Gastrocnemius medialis (tissue), 4 donors: ENCODE results near the gene PHKB. TPM values are rescaled to one million over a fixed set of nuclear protein-coding genes. Genes with fewer than 3 reads are reported as not detected.

Experiments
- ATAC-seq, 2 donors: fragments of 150-250 bp; one replicate each; pipeline ENCODE4 v1.9.1; 2016
- DNase-seq, 2 donors: peaks; one replicate each; pipeline ENCODE4 v3.0.0-alpha.2; 2019
- H3K27ac ChIP-seq, 4 donors: fragments of 200-600 bp; sonication (generic); 1 replicate in 1 of 4; 2 replicates in 3 of 4; pipeline ENCODE4 v1.5.1; 2016 to 2018; ENCODE audit warnings: mild to moderate bottlenecking in 2 of 4, moderate library complexity in 1 of 4
- H3K27me3 ChIP-seq, 3 donors: fragments of 200-600 bp; sonication (generic) in 2 of 3; 1 replicate in 1 of 3; 2 replicates in 2 of 3; pipeline versions ENCODE4 v1.5.1 to v1.6.0; 2016 to 2019; ENCODE audit warnings: mild to moderate bottlenecking in 1 of 3, moderate library complexity in 1 of 3
- H3K36me3 ChIP-seq, 2 donors: fragments of 200-600 bp; sonication (generic) in 1 of 2; one replicate each; pipeline ENCODE4 v1.5.1; 2017 to 2018
- H3K4me1 ChIP-seq, 2 donors: fragments of 200-600 bp; sonication (generic) in 1 of 2; one replicate each; pipeline ENCODE4 v1.5.1; 2016 to 2017; ENCODE audit warnings: mild to moderate bottlenecking in 2 of 2
- H3K4me3 ChIP-seq, 4 donors: fragments of 200-600 bp; sonication (generic) in 3 of 4; 1 replicate in 1 of 4; 2 replicates in 3 of 4; pipeline ENCODE4 v1.5.1; 2016 to 2019; ENCODE audit warnings: mild to moderate bottlenecking in 2 of 4
- H3K9me3 ChIP-seq, 3 donors: fragments of 200-600 bp; sonication (generic) in 2 of 3; 1 replicate in 1 of 3; 2 replicates in 2 of 3; pipeline ENCODE4 v1.5.1; 2016 to 2019
- POLR2A ChIP-seq, 2 donors: fragments of 450-650 bp; IDR thresholded peaks; one replicate each; pipeline ENCODE4 v1.6.1; 2017; ENCODE audit warnings: antibody characterized with exemption in 2 of 2, mild to moderate bottlenecking in 2 of 2, moderate library complexity in 2 of 2
- in situ Hi-C, 4 donors: fragments of 200-750 bp; cut with MboI; loops; one replicate each; pipeline versions ENCODE4 v1.15.0 to v1.8.0; 2017; ENCODE audit warnings: low sequenced_read_pairs in 4 of 4
- intact Hi-C: fragments of 100-400 bp; cut with DNase I; formaldehyde crosslinking; loops from one replicate; pipeline ENCODE4 v1.15.1; 2023; ENCODE audit warnings: low total_unique reads
- total RNA-seq, 4 donors: library from RNA; depleted of rRNA; stranded (reverse); fragments of >200 nt; gene quantifications; one replicate each; pipeline versions ENCODE4 v1.1.0 to v1.2.3, GENCODE V29; 2016
- TF ChIP-seq, protein P1 (sequence below), 5 experiments: fragments of 450-650 bp in 3 of 5; fragments of 200-600 bp in 2 of 5; sonication (generic) in 2 of 5; IDR thresholded peaks in 4 of 5; conservative IDR thresholded peaks in 1 of 5; 1 replicate in 4 of 5; 2 replicates in 1 of 5; pipeline ENCODE4 v1.5.1; 2016 to 2019; ENCODE audit warnings: antibody characterized with exemption in 5 of 5, mild to moderate bottlenecking in 3 of 5, moderate library complexity in 3 of 5

The PHKB gene
- total RNA-seq, 4 donors from 2014 or later, result 61.0 to 91.6 (median 79.8) TPM

DNA sequence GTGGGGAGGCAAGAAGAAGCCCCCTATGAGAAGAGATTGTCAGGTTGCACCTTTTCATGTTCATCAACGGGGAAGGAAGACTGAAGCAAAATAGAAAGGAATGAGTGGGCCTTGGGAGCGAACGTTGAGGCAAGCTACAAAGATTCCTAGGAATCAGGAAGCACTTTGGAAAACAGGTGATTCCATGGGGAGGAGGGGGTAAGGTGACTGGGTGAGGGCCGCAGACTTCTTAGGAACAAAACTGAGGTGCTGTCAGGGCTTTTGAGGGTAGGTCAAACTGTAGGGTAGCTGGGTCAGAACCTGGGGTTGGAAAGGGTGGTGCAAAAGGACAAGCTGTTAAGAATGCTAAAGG lies 796 bp upstream of the PHKB start:
- Histone ChIP-seq H3K27ac (peak overlapping the region; percentile 93 to 99 (median 96)), H3K4me1 (peaks cover 48 to 54% of the 10 kb centered on the region in 2 donors), H3K4me3 (peak overlapping the region; percentile 70 to 96 (median 92)), H3K27me3 (no peaks in the 10 kb centered on the region), H3K9me3 (no peaks in the 10 kb centered on the region), H3K36me3 (peaks cover 0 to 8% of the 10 kb centered on the region in 2 donors)
- intact Hi-C loops, result loop anchor here (2.0 to 5.0 kb wide), 2 partner anchors 64 to 318 kb away; partner anchors contain the start of gene NETO2
- no peak for TF ChIP-seq POLR2A (IDR thresholded peaks at IDR 0.05)
- TF ChIP-seq, protein P1, sequence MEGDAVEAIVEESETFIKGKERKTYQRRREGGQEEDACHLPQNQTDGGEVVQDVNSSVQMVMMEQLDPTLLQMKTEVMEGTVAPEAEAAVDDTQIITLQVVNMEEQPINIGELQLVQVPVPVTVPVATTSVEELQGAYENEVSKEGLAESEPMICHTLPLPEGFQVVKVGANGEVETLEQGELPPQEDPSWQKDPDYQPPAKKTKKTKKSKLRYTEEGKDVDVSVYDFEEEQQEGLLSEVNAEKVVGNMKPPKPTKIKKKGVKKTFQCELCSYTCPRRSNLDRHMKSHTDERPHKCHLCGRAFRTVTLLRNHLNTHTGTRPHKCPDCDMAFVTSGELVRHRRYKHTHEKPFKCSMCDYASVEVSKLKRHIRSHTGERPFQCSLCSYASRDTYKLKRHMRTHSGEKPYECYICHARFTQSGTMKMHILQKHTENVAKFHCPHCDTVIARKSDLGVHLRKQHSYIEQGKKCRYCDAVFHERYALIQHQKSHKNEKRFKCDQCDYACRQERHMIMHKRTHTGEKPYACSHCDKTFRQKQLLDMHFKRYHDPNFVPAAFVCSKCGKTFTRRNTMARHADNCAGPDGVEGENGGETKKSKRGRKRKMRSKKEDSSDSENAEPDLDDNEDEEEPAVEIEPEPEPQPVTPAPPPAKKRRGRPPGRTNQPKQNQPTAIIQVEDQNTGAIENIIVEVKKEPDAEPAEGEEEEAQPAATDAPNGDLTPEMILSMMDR (IDR thresholded peaks at IDR 0.05 in 4 of 5, conservative IDR thresholded peaks at IDR 0.05 in 1 of 5), result no peak
- in situ Hi-C loops, result loop anchor here in 1 of 4 donors (25.0 kb wide), 1 partner anchor 702 kb away; the partner anchor contains the start of gene ABCC12
- DNase-seq (no peak), ATAC-seq (peak in 1 of 2 donors; percentile 9)

DNA sequence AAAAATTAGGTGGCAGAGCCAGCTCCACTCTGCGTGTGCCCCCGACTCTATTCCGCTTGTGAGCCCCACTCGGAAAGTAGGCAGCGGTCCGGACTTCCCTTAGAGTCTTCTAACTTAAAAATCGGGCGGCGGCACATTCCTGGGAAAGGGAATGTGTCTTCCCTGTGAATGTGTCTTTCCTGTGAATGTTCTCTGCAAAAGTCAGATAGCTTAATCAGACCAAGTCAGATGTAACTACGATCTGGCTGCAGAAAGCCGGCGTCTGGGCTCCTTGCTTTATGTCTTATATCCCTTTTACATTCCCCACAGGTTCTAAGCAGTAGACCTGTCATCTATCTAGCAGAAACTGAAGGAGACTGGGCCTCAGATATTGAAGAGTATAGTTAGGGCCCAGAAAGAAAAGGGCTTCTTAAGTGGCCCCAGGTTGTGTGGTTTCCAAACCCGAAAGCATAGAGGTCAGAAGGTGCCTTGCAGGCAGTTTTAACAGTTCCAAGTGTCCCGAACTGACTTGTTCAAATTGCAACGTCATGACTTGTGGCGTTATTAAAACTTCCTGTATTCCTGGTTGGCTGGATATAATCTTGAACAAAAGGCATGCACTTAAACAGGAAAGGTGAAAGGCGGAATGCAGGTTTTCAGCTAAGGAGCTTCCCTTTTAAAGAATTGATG lies 601 bp downstream of the PHKB start:
- peak overlapping the region; percentile 70 to 96 (median 92) for H3K4me3 ChIP-seq
- TF ChIP-seq, protein P1 (IDR thresholded peaks at IDR 0.05 in 4 of 5, conservative IDR thresholded peaks at IDR 0.05 in 1 of 5), result peak in 2 of 5 experiments; percentile 12 to 23
- no peak for TF ChIP-seq POLR2A (IDR thresholded peaks at IDR 0.05)
- DNase-seq (peak; percentile 9 to 58), ATAC-seq (peak; percentile 75 to 76)
- H3K36me3 ChIP-seq, result peaks cover 0 to 8% of the 10 kb centered on the region in 2 donors
- no peaks in the 10 kb centered on the region for H3K9me3 ChIP-seq
- intact Hi-C loops, result loop anchor here (2.0 to 5.0 kb wide), 2 partner anchors 65 to 319 kb away; partner anchors contain the start of gene NETO2
- peaks cover 62 to 68% of the 10 kb centered on the region in 2 donors for H3K4me1 ChIP-seq
- in situ Hi-C loops, result loop anchor here in 1 of 4 donors (25.0 kb wide), 1 partner anchor 701 kb away; the partner anchor contains the start of gene ABCC12
- H3K27ac ChIP-seq, result peak overlapping the region; percentile 93 to 99 (median 96)
- H3K27me3 ChIP-seq, result no peaks in the 10 kb centered on the region

DNA sequence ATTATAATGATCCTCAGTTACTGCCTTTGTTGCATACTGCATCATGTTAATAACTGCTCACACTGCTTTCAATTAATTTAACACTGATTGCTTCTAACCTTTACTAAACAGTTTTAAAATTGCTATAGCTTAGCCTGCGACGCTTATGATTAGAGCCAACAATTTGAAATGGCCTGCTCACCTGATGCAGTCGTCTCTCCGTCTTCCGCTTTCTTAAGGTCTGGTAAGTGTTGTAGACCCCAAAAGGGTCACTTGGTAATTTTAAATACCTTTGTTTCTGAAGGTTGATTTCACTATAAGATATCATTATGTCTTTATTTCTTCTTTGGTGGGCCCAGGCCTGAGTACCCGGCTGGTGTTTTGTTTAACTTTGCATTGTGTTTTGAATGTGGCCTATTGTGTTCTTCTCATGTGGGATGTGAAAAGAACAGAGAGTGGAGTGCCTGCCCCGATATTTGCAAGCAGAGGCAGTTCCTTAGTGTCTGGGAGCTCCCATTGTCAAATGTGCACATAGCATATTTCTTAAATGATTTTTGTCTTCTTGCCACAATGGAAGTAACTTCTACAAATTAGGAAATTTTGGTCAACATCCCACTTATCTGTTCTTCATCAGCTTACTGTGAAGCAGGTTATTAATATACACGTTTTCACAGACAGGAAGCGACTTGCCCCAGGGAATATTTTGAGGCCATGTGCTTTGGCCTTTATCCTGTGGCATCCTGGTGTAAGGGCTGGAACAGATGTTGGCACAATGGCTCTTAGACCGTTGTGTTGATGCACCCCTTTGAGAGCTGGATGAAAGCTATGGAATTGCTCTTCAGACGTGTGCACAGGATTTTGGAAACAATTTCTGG lies 2.9 kb downstream of the PHKB start:
- H3K36me3 ChIP-seq, result no peaks in the 10 kb centered on the region

More for the DNA sequence above, 2.9 kb downstream of the PHKB start:
- in situ Hi-C loops, result loop anchor here in 1 of 4 donors (25.0 kb wide), 1 partner anchor 698 kb away; the partner anchor contains the start of gene ABCC12
- peaks cover 73 to 82% of the 10 kb centered on the region in 2 donors for H3K4me1 ChIP-seq
- H3K27ac ChIP-seq, result peak overlapping the region; percentile 15 to 97 (median 94)
- TF ChIP-seq POLR2A (IDR thresholded peaks at IDR 0.05), result no peak
- TF ChIP-seq, protein P1 (IDR thresholded peaks at IDR 0.05 in 4 of 5, conservative IDR thresholded peaks at IDR 0.05 in 1 of 5), result no peak
- ATAC-seq (no peak), DNase-seq (no peak)
- H3K27me3 ChIP-seq, result no peaks in the 10 kb centered on the region
- intact Hi-C loops, result loop anchor here (5.0 kb wide), 1 partner anchor 322 kb away; the partner anchor contains the start of gene NETO2
- H3K9me3 ChIP-seq, result no peaks in the 10 kb centered on the region
- H3K4me3 ChIP-seq, result no peak overlapping the region
